ENCODE measurements around the gene CDKN1A.

Gene CDKN1A

DNA sequence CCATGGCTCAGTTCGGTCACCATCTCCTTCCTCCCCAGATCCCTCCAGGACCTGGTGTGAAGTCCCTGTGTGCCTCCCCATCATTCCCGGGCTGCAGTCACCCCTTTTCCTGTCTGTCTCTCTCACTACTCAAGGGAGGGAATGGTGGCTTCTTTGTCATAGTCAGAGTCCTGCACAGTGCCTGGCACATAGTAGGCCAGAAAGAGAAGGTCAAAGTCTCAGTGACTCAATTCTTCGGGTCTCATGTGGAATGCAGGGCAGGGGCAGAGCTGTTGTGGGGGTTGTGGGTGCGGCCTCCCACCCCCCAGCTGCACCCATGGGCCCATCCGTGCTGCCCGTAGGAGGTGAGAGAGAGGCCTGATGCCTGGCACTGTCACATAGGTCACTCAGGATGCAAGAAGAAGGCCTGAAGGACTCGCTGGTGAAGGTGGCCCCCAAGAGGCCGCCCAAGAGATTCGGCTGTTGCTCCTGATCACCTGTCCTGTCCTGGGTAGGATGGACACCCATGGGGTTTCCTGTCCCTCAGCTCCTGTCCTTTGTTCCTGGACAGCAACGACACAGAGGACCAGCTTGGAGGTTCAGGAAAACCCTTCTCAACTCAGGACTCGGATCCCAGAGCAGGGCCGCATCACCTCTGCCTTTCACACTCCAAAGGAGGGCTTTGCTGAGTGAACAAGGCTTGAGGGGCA lies 53.3 kb downstream of the CDKN1A start:
- no peak for DNase-seq (ENCODE audit: low read depth, low spot score)
- H3K27ac ChIP-seq, result no peak overlapping the region

GRCh38 chr6:36733300-36733699 lies 54.8 kb downstream of the CDKN1A start:
- DNase-seq (ENCODE audit: low read depth, low spot score), result no peak
- no peak overlapping the region for H3K27ac ChIP-seq

GRCh38 chr6:36734486-36735060 lies 56.1 kb downstream of the CDKN1A start:
- no peak for DNase-seq (ENCODE audit: low read depth, low spot score)
- H3K27ac ChIP-seq, result peak overlapping the region; percentile 37

- H3K27ac ChIP-seq, result peak overlapping the region; percentile 37
- DNase-seq (ENCODE audit: low read depth, low spot score), result peak; percentile 65
Observed at GRCh38 chr6:36735110-36736071, 56.9 kb downstream of the CDKN1A start.

Measured in epithelial cell of prostate (primary cell).